Ovary (tissue), 3 donors: Measurements from ENCODE around the gene SPSB1.

ENCODE experiments used
- CTCF ChIP-seq, 3 donors: fragments of 450-650 bp in 2 of 3; fragments of 200-600 bp in 1 of 3; IDR thresholded peaks; one replicate each; pipeline versions ENCODE4 v1.5.1 to v1.8.0; 2016 to 2022; ENCODE audit warnings: antibody characterized with exemption in 3 of 3, mild to moderate bottlenecking in 1 of 3
- POLR2A ChIP-seq: fragments of 450-650 bp; IDR thresholded peaks from one replicate; pipeline ENCODE4 v1.6.1; 2017; ENCODE audit warnings: antibody characterized with exemption, mild to moderate bottlenecking, moderate library complexity
- donor health status: DM: no; HTN: no; CAD: no.

DNA sequence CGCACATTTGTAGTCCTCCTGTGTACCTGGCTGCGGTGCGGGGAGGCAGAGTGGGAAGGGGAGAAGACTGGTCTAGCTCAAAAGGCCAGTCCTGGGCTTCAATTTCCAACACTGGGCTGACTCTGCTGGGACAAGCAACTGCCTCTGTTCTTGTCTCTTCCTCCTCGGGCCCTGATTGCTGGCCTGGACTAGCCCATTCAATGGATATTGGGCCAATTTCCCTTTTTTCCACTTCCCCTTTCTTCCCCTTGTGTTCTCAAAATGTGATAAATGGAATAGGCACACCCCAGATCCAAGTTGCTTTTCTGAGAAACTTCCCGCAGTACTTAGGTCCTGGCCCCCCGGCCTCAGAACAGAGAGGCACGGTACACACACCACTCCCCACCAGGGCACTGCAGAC, 48.2 kb downstream of the SPSB1 start:
- TF ChIP-seq CTCF (IDR thresholded peaks at IDR 0.05) (no peak), POLR2A (no peak)
